GM23338 (cell line): Measurements from ENCODE around the gene PLA2G6. TPM values are rescaled to one million over a fixed set of nuclear protein-coding genes. Genes with fewer than 3 reads are reported as not detected.
"Not testable (repeated sequence)": the region's sequence is repeated elsewhere in the genome, so short reads cannot be mapped to it uniquely, and the experiment has no call there.

Experiments used
- ATAC-seq: fragments of 200-7000 bp; cut with Tn5 transposase; 3 replicates; pipeline ENCODE4 v1.9.1; 2020
- DNase-seq: peaks from one replicate; pipeline ENCODE4 v3.0.0-alpha.2; 2015; ENCODE audit warnings: low spot score
- H2AFZ ChIP-seq: fragments of 200-600 bp; sonication (generic); 2 replicates; pipeline ENCODE4 v1.8.0; 2016; ENCODE audit warnings: antibody characterized with exemption, mild to moderate bottlenecking, moderate library complexity
- H3F3A ChIP-seq: fragments of 200-600 bp; sonication (generic); replicated peaks from 2 replicates; pipeline ENCODE4 v1.8.0; 2017; ENCODE audit warnings: antibody characterized with exemption, mixed run types, low read depth
- H3K27ac ChIP-seq: fragments of 200-600 bp; sonication (generic); 2 replicates; pipeline ENCODE4 v1.6.1; 2016; ENCODE audit warnings: low read depth
- H3K27me3 ChIP-seq: fragments of 200-600 bp; sonication (generic); 2 replicates; pipeline ENCODE4 v1.8.0; 2016; ENCODE audit warnings: mild to moderate bottlenecking, mixed run types, moderate library complexity; ENCODE audit not compliant: insufficient read depth
- H3K36me3 ChIP-seq: fragments of 200-600 bp; sonication (generic); 2 replicates; pipeline ENCODE4 v1.8.0; 2016; ENCODE audit warnings: mild to moderate bottlenecking; ENCODE audit not compliant: insufficient read depth
- H3K4me1 ChIP-seq: fragments of 200-600 bp; sonication (generic); 2 replicates; pipeline ENCODE4 v1.8.0; 2016; ENCODE audit warnings: mild to moderate bottlenecking, moderate library complexity; ENCODE audit not compliant: insufficient read depth
- H3K4me2 ChIP-seq: fragments of 200-600 bp; sonication (generic); 2 replicates; pipeline ENCODE4 v1.7.1; 2017; ENCODE audit warnings: mixed run types
- H3K4me3 ChIP-seq: fragments of 200-600 bp; sonication (generic); 2 replicates; pipeline ENCODE4 v1.6.1; 2016; ENCODE audit warnings: mixed run types
- H3K79me2 ChIP-seq: fragments of 200-600 bp; sonication (generic); replicated peaks from 2 replicates; pipeline ENCODE4 v1.8.0; 2017; ENCODE audit warnings: mild to moderate bottlenecking; ENCODE audit not compliant: insufficient read depth
- H3K9me2 ChIP-seq: fragments of 200-600 bp; sonication (generic); 2 replicates; pipeline ENCODE4 v1.8.0; 2017; ENCODE audit not compliant: insufficient read depth
- H4K20me1 ChIP-seq: fragments of 200-600 bp; sonication (generic); replicated peaks from 2 replicates; pipeline ENCODE4 v1.8.0; 2017; ENCODE audit warnings: mild to moderate bottlenecking; ENCODE audit not compliant: insufficient read depth
- H3K27ac Mint-ChIP-seq: 2 replicates; pipeline ENCODE4 v1.8.0; 2020; ENCODE audit warnings: inconsistent platforms, mild to moderate bottlenecking, moderate library complexity, mixed read lengths
- H3K27me3 Mint-ChIP-seq: 3 replicates; pipeline ENCODE4 v1.8.0; 2022; ENCODE audit warnings: low read depth, mild to moderate bottlenecking, moderate library complexity, mixed read lengths, inconsistent platforms; ENCODE audit not compliant: insufficient read depth, poor library complexity
- H3K36me3 Mint-ChIP-seq: 3 replicates; pipeline ENCODE4 v1.8.0; 2021; ENCODE audit warnings: low read depth, mild to moderate bottlenecking, inconsistent platforms, moderate library complexity, mixed read lengths
- H3K4me1 Mint-ChIP-seq: 3 replicates; pipeline ENCODE4 v1.8.0; 2020; ENCODE audit warnings: mild to moderate bottlenecking, inconsistent platforms, mixed read lengths
- H3K4me3 Mint-ChIP-seq: 3 replicates; pipeline ENCODE4 v1.8.0; 2021; ENCODE audit warnings: moderate library complexity, mild to moderate bottlenecking, inconsistent platforms, mixed read lengths
- H3K9me3 Mint-ChIP-seq: 3 replicates; pipeline ENCODE4 v1.8.0; 2020; ENCODE audit warnings: moderate library complexity, mild to moderate bottlenecking, inconsistent platforms, mixed read lengths
- CREB1 ChIP-seq: fragments of 250-450 bp; sonication (Bioruptor Pico); IDR thresholded peaks from 2 replicates; pipeline ENCODE4 v1.5.0; 2020; ENCODE audit warnings: low read depth, mild to moderate bottlenecking, moderate library complexity
- CTCF ChIP-seq, 2 experiments: fragments of 200-600 bp in 1 of 2; sonication (generic) in 1 of 2; conservative IDR thresholded peaks; 2 replicates each; pipeline versions ENCODE4 v1.5.1 to v1.6.1; 2016 to 2017; ENCODE audit warnings: antibody characterized with exemption in 2 of 2, low read depth in 2 of 2, mild to moderate bottlenecking in 2 of 2, moderate library complexity in 1 of 2
- ETS1 ChIP-seq: IDR thresholded peaks from 2 replicates; pipeline ENCODE4 v1.6.1; 2016; ENCODE audit warnings: antibody characterized with exemption
- EZH2 ChIP-seq: fragments of 200-600 bp; sonication (generic); IDR thresholded peaks from one replicate; pipeline ENCODE4 v1.8.0; 2017; ENCODE audit warnings: antibody characterized with exemption, mild to moderate bottlenecking, low read depth; ENCODE audit not compliant: unreplicated experiment
- EZH2phosphoT487 ChIP-seq: fragments of 200-600 bp; sonication (generic); IDR thresholded peaks from one replicate; pipeline ENCODE4 v1.8.1; 2018; ENCODE audit warnings: antibody characterized with exemption; ENCODE audit not compliant: unreplicated experiment
- JUNB ChIP-seq: IDR thresholded peaks from one replicate; pipeline ENCODE4 v1.6.1; 2016; ENCODE audit warnings: antibody characterized with exemption; ENCODE audit not compliant: unreplicated experiment
- NANOG ChIP-seq: IDR thresholded peaks from 2 replicates; pipeline ENCODE4 v1.6.1; 2016; ENCODE audit warnings: antibody characterized with exemption, borderline replicate concordance
- POLR2AphosphoS5 ChIP-seq: IDR thresholded peaks from 2 replicates; pipeline ENCODE4 v1.6.1; 2016; ENCODE audit warnings: antibody characterized with exemption, low read depth
- REST ChIP-seq: IDR thresholded peaks from one replicate; pipeline ENCODE4 v1.6.1; 2018; ENCODE audit warnings: antibody characterized with exemption; ENCODE audit not compliant: unreplicated experiment
- STAT1 ChIP-seq: IDR thresholded peaks from one replicate; pipeline ENCODE4 v1.6.1; 2016; ENCODE audit warnings: antibody characterized with exemption; ENCODE audit not compliant: unreplicated experiment
- ZNF114 ChIP-seq: fragments of 250-450 bp; sonication (Bioruptor Pico); IDR thresholded peaks from 2 replicates; pipeline ENCODE4 v1.5.0; 2020; ENCODE audit warnings: mild to moderate bottlenecking, moderate library complexity
- ZNF331 ChIP-seq: fragments of 250-450 bp; sonication (Bioruptor Pico); IDR thresholded peaks from 2 replicates; pipeline ENCODE4 v1.5.0; 2020; ENCODE audit warnings: low read depth, mild to moderate bottlenecking, moderate library complexity
- polyA plus RNA-seq: library from polyadenylated mRNA; unstranded; fragments of >200 nt; fragmentation: Nextera tagmentation; extraction: Ambion mirVana; gene quantifications from 2 replicates; pipeline ENCODE4 v1.2.1, GENCODE V29; 2016
- total RNA-seq: library from RNA; depleted of rRNA; stranded (reverse); fragments of >200 nt; shearing (Covaris generic); gene quantifications from 2 replicates; pipeline ENCODE4 v1.2.3, GENCODE V29; 2014

PLA2G6 gene
- total and polyA plus RNA-seq, 2 experiments from 2014 or later: 4.5 to 12.6 TPM

GRCh38 chr22:38118182-38118581 is 63.4 kb downstream of the PLA2G6 start:
- Histone ChIP-seq H3K36me3 (no peaks in the 10 kb centered on the region), H3K4me2 (no peak overlapping the region), H3F3A (no peaks in the 10 kb centered on the region), H3K27ac (no peak overlapping the region), H3K79me2 (no peaks in the 10 kb centered on the region), H4K20me1 (no peaks in the 10 kb centered on the region), H3K9me2 (no peaks in the 10 kb centered on the region), H3K4me3 (no peak overlapping the region), H2AFZ (no peak overlapping the region), H3K27me3 (no peaks in the 10 kb centered on the region), H3K4me1 (no peaks in the 10 kb centered on the region)
- H3K36me3 Mint-ChIP-seq: no peaks in the 10 kb centered on the region
- no peak overlapping the region for H3K4me3 Mint-ChIP-seq
- DNase-seq (no peak), ATAC-seq (no peak)
- no peak for TF ChIP-seq JUNB
- no peak for TF ChIP-seq STAT1
- no peak for TF ChIP-seq NANOG
- no peak for TF ChIP-seq CREB1 (CRISPR knock-in tag)
- no peak for TF ChIP-seq EZH2
- no peak for TF ChIP-seq POLR2AphosphoS5
- TF ChIP-seq ZNF114: no peak
- TF ChIP-seq ZNF331 (CRISPR knock-in tag): no peak
- no peaks in the 10 kb centered on the region for H3K9me3 Mint-ChIP-seq
- H3K27ac Mint-ChIP-seq: no peak overlapping the region
- H3K27me3 Mint-ChIP-seq: peaks cover 3% of the 10 kb centered on the region
- H3K4me1 Mint-ChIP-seq: peaks cover 5% of the 10 kb centered on the region

GRCh38 chr22:38117556-38117955 is 64.1 kb downstream of the PLA2G6 start:
- not testable (repeated sequence) for DNase-seq, H3F3A ChIP-seq, H3K27ac Mint-ChIP-seq, H2AFZ ChIP-seq, H3K4me3 Mint-ChIP-seq, H3K79me2 ChIP-seq, H3K9me3 Mint-ChIP-seq, H3K4me3 ChIP-seq, H3K36me3 ChIP-seq, H3K4me1 ChIP-seq, H3K9me2 ChIP-seq, H3K4me1 Mint-ChIP-seq, H3K27me3 Mint-ChIP-seq, H3K4me2 ChIP-seq, H3K27me3 ChIP-seq, H3K36me3 Mint-ChIP-seq, ATAC-seq, H3K27ac ChIP-seq, H4K20me1 ChIP-seq

GRCh38 chr22:38115423-38116205 is 66.0 kb downstream of the PLA2G6 start:
- H3K9me2 ChIP-seq: no peaks in the 10 kb centered on the region
- no peak overlapping the region for H3K4me3 Mint-ChIP-seq
- H3K79me2 ChIP-seq: no peaks in the 10 kb centered on the region
- H3K36me3 ChIP-seq: no peaks in the 10 kb centered on the region
- no peaks in the 10 kb centered on the region for H3K36me3 Mint-ChIP-seq
- no peaks in the 10 kb centered on the region for H4K20me1 ChIP-seq
- DNase-seq (no peak), ATAC-seq (no peak)
- 0 out of 2 replicates have a peak, but pooled peaks cover 2% of the 10 kb centered on the region for H3F3A ChIP-seq
- no peak overlapping the region for H3K4me2 ChIP-seq
- no peak overlapping the region for H2AFZ ChIP-seq
- H3K27ac Mint-ChIP-seq: no peak overlapping the region
- H3K4me3 ChIP-seq: no peak overlapping the region
- H3K27ac ChIP-seq: no peak overlapping the region
- peaks cover 11% of the 10 kb centered on the region for H3K4me1 Mint-ChIP-seq
- no peaks in the 10 kb centered on the region for H3K27me3 ChIP-seq
- H3K9me3 Mint-ChIP-seq: no peaks in the 10 kb centered on the region
- H3K4me1 ChIP-seq: peaks cover 2% of the 10 kb centered on the region; the same call in 1 of the 2 replicates
- H3K27me3 Mint-ChIP-seq: peaks cover 10% of the 10 kb centered on the region
- TF ChIP-seq CTCF (conservative IDR thresholded peaks at IDR 0.05; ENCODE audit: low read depth in 2 of 2) (no peak), EZH2 (no peak), ETS1 (no peak), NANOG (no peak), ZNF114 (no peak), POLR2AphosphoS5 (no peak), EZH2phosphoT487 (no peak), REST (no peak), JUNB (no peak), ZNF331 (CRISPR knock-in tag) (no peak), CREB1 (CRISPR knock-in tag) (no peak), STAT1 (no peak)
